HEK293 (cell line): Measurements from ENCODE around the gene TAX1BP1.

ENCODE experiments used
- HOXD13 ChIP-seq: sonication (generic); formaldehyde crosslinking; IDR thresholded peaks from 2 replicates; pipeline ENCODE4 v1.8.0; 2022; ENCODE audit warnings: missing genetic modification reagents, borderline replicate concordance
- KLF10 ChIP-seq: fragments of 450-650 bp; IDR thresholded peaks from 2 replicates; pipeline ENCODE4 v1.5.1; 2018; ENCODE audit warnings: missing biosample characterization, mild to moderate bottlenecking, missing genetic modification characterization
- KLF9 ChIP-seq: fragments of 450-650 bp; formaldehyde crosslinking; IDR thresholded peaks from 2 replicates; pipeline ENCODE4 v1.5.1; 2016; ENCODE audit warnings: missing biosample characterization, missing genetic modification characterization, low read depth
- PATZ1 ChIP-seq: fragments of 450-650 bp; formaldehyde crosslinking; IDR thresholded peaks from 2 replicates; pipeline ENCODE4 v1.5.1; 2016; ENCODE audit warnings: missing biosample characterization, missing genetic modification characterization
- SP2 ChIP-seq: fragments of 450-650 bp; formaldehyde crosslinking; IDR thresholded peaks from 2 replicates; pipeline ENCODE4 v1.5.1; 2016; ENCODE audit warnings: missing biosample characterization, missing genetic modification characterization
- YY1 ChIP-seq: fragments of 450-650 bp; formaldehyde crosslinking; IDR thresholded peaks from 2 replicates; pipeline ENCODE4 v1.5.1; 2018; ENCODE audit warnings: missing biosample characterization, missing genetic modification characterization
- ZFP41 ChIP-seq: fragments of 450-650 bp; formaldehyde crosslinking; IDR thresholded peaks from 2 replicates; pipeline ENCODE4 v1.5.1; 2016; ENCODE audit warnings: missing biosample characterization, missing genetic modification characterization, borderline replicate concordance
- ZNF138 ChIP-seq: fragments of 450-650 bp; formaldehyde crosslinking; IDR thresholded peaks from 2 replicates; pipeline ENCODE4 v1.5.1; 2016; ENCODE audit warnings: missing biosample characterization, missing genetic modification characterization, borderline replicate concordance
- ZNF157 ChIP-seq: fragments of 450-650 bp; formaldehyde crosslinking; IDR thresholded peaks from 2 replicates; pipeline ENCODE4 v1.5.1; 2016; ENCODE audit warnings: missing biosample characterization, missing genetic modification characterization
- ZNF514 ChIP-seq: fragments of 450-650 bp; formaldehyde crosslinking; IDR thresholded peaks from 2 replicates; pipeline ENCODE4 v1.5.1; 2016; ENCODE audit warnings: missing biosample characterization, missing genetic modification characterization
- ZNF776 ChIP-seq: fragments of 450-650 bp; formaldehyde crosslinking; IDR thresholded peaks from 2 replicates; pipeline ENCODE4 v1.5.0; 2017; ENCODE audit warnings: missing biosample characterization, missing genetic modification characterization, borderline replicate concordance
- TF ChIP-seq, protein P1 (sequence below): fragments of 450-650 bp; formaldehyde crosslinking; IDR thresholded peaks from 2 replicates; pipeline ENCODE4 v1.5.1; 2016; ENCODE audit warnings: missing biosample characterization, missing genetic modification characterization
- TF ChIP-seq, protein P2 (sequence below): fragments of 450-650 bp; formaldehyde crosslinking; IDR thresholded peaks from 2 replicates; pipeline ENCODE4 v1.5.1; 2016; ENCODE audit warnings: missing biosample characterization, missing genetic modification characterization

DNA sequence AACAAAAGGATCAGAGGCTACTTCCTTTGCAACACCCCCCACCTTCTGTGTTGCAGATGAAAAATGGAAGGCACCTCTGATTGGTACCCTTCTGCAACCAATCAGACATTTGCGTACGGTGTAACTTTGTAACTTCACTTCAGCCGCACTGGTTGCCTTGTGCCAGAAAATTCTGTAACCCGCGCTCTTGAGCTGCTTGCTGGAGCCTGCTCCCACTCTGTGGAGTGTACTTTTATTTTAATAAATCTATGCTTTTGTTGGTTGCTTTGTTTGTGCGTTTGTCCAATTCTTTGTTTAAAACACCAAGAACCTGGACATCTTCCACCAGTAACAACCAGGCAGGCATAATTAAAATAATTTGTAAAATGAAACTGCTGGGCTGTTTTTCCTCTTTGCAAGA, 31.5 kb upstream of the TAX1BP1 start:
- TF ChIP-seq ZFP41 (no peak), ZNF157 (tag by site-specific recombination) (no peak), ZNF138 (tag by site-specific recombination) (no peak), KLF9 (tag by site-specific recombination) (no peak), SP2 (tag by site-specific recombination) (no peak), ZNF514 (tag by site-specific recombination) (no peak), YY1 (tag by site-specific recombination) (no peak), HOXD13 (no peak), PATZ1 (no peak), ZNF776 (tag by site-specific recombination) (no peak), KLF10 (tag by site-specific recombination) (no peak)
- TF ChIP-seq, protein P1, sequence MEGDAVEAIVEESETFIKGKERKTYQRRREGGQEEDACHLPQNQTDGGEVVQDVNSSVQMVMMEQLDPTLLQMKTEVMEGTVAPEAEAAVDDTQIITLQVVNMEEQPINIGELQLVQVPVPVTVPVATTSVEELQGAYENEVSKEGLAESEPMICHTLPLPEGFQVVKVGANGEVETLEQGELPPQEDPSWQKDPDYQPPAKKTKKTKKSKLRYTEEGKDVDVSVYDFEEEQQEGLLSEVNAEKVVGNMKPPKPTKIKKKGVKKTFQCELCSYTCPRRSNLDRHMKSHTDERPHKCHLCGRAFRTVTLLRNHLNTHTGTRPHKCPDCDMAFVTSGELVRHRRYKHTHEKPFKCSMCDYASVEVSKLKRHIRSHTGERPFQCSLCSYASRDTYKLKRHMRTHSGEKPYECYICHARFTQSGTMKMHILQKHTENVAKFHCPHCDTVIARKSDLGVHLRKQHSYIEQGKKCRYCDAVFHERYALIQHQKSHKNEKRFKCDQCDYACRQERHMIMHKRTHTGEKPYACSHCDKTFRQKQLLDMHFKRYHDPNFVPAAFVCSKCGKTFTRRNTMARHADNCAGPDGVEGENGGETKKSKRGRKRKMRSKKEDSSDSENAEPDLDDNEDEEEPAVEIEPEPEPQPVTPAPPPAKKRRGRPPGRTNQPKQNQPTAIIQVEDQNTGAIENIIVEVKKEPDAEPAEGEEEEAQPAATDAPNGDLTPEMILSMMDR (tag by site-specific recombination) = no peak
- TF ChIP-seq, protein P2, sequence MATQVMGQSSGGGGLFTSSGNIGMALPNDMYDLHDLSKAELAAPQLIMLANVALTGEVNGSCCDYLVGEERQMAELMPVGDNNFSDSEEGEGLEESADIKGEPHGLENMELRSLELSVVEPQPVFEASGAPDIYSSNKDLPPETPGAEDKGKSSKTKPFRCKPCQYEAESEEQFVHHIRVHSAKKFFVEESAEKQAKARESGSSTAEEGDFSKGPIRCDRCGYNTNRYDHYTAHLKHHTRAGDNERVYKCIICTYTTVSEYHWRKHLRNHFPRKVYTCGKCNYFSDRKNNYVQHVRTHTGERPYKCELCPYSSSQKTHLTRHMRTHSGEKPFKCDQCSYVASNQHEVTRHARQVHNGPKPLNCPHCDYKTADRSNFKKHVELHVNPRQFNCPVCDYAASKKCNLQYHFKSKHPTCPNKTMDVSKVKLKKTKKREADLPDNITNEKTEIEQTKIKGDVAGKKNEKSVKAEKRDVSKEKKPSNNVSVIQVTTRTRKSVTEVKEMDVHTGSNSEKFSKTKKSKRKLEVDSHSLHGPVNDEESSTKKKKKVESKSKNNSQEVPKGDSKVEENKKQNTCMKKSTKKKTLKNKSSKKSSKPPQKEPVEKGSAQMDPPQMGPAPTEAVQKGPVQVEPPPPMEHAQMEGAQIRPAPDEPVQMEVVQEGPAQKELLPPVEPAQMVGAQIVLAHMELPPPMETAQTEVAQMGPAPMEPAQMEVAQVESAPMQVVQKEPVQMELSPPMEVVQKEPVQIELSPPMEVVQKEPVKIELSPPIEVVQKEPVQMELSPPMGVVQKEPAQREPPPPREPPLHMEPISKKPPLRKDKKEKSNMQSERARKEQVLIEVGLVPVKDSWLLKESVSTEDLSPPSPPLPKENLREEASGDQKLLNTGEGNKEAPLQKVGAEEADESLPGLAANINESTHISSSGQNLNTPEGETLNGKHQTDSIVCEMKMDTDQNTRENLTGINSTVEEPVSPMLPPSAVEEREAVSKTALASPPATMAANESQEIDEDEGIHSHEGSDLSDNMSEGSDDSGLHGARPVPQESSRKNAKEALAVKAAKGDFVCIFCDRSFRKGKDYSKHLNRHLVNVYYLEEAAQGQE (tag by site-specific recombination) = no peak
